ENCODE results near the gene MAP3K5.

Gene MAP3K5

GRCh38 chr6:136534268-136534667 is 258.0 kb downstream of the MAP3K5 start:
- Histone ChIP-seq H2BK120ac (ENCODE audit: low read depth, low read length) (no peak overlapping the region), H3K79me1 (replicated peaks; ENCODE audit: low read length, poor library complexity, severe bottlenecking) (no peaks in the 10 kb centered on the region), H3K4me1 (ENCODE audit: control insufficient read depth, insufficient read depth, low read depth, low read length) (no peaks in the 10 kb centered on the region), H3K4me2 (ENCODE audit: low read length, poor library complexity, severe bottlenecking) (no peak overlapping the region), H2AFZ (ENCODE audit: low read depth, low read length) (no peak overlapping the region), H3K4me3 (ENCODE audit: insufficient read depth in 1 of 2, low read depth in 1 of 2, low read length in 2 of 2) (no peak overlapping the region), H2AK5ac (ENCODE audit: low read length, severe bottlenecking) (no peak overlapping the region), H3K14ac (ENCODE audit: low read length in 2 of 2) (no peak overlapping the region), H2BK5ac (ENCODE audit: low read depth, low read length, poor library complexity, severe bottlenecking) (no peak overlapping the region), H3K9ac (ENCODE audit: low read length) (no peak overlapping the region), H3K27me3 (ENCODE audit: control insufficient read depth in 1 of 2, insufficient read depth in 1 of 2, low read length in 2 of 2) (peaks cover 0 to 4% of the 10 kb centered on the region in 2 experiments), H3K36me3 (ENCODE audit: control insufficient read depth in 1 of 2, insufficient read depth in 2 of 2, low read depth in 1 of 2, low read length in 2 of 2) (no peaks in the 10 kb centered on the region), H2BK15ac (ENCODE audit: low read depth, poor library complexity, severe bottlenecking) (no peak overlapping the region), H3K18ac (ENCODE audit: low read depth in 1 of 2, low read length in 2 of 2) (no peak overlapping the region), H3K9me3 (ENCODE audit: control insufficient read depth, low read length) (no peaks in the 10 kb centered on the region), H4K91ac (ENCODE audit: low read length) (no peak overlapping the region), H3K23ac (ENCODE audit: low read length in 2 of 2) (no peak overlapping the region), H3K27ac (ENCODE audit: low read length, poor library complexity, severe bottlenecking) (no peak overlapping the region), H4K8ac (ENCODE audit: low read length) (no peak overlapping the region), H2BK12ac (ENCODE audit: low read length in 2 of 2) (no peak overlapping the region), H3K4ac (ENCODE audit: low read depth in 1 of 2, low read length in 2 of 2) (no peak overlapping the region)
- WGBS, result 75% methylated on average over 1 of the region's 3 CpGs
- no peak for DNase-seq

DNA sequence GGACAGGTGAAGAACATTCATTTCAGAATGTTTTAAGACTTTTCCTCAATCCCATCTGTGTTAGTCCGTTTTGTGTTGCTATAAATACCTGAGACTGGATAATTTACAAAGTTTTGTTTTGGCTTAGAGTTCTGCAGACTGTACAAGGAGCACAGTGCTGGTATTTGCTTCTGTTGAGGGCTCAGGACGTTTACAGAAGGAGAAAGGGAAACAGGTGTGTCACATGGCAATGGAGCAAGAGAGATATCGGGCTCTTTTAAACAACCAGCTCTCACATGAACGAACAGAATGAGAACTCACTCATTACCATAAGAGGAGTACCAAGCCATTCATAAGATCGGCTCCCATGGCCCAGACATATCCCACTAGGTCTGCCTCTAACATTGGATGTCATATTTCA is 258.8 kb downstream of the MAP3K5 start:
- Histone ChIP-seq H2BK12ac (ENCODE audit: low read length in 2 of 2) (no peak overlapping the region), H3K27me3 (ENCODE audit: control insufficient read depth in 1 of 2, insufficient read depth in 1 of 2, low read length in 2 of 2) (peaks cover 0 to 4% of the 10 kb centered on the region in 2 experiments), H3K9me3 (ENCODE audit: control insufficient read depth, low read length) (no peaks in the 10 kb centered on the region), H3K4me2 (ENCODE audit: low read length, poor library complexity, severe bottlenecking) (no peak overlapping the region), H2BK15ac (ENCODE audit: low read depth, poor library complexity, severe bottlenecking) (no peak overlapping the region), H3K4me1 (ENCODE audit: control insufficient read depth, insufficient read depth, low read depth, low read length) (no peaks in the 10 kb centered on the region), H3K27ac (ENCODE audit: low read length, poor library complexity, severe bottlenecking) (no peak overlapping the region), H3K79me1 (replicated peaks; ENCODE audit: low read length, poor library complexity, severe bottlenecking) (no peaks in the 10 kb centered on the region), H2AFZ (ENCODE audit: low read depth, low read length) (no peak overlapping the region), H3K23ac (ENCODE audit: low read length in 2 of 2) (no peak overlapping the region), H3K4ac (ENCODE audit: low read depth in 1 of 2, low read length in 2 of 2) (no peak overlapping the region), H2AK5ac (ENCODE audit: low read length, severe bottlenecking) (no peak overlapping the region), H2BK5ac (ENCODE audit: low read depth, low read length, poor library complexity, severe bottlenecking) (no peak overlapping the region), H2BK120ac (ENCODE audit: low read depth, low read length) (no peak overlapping the region), H4K8ac (ENCODE audit: low read length) (no peak overlapping the region), H3K4me3 (ENCODE audit: insufficient read depth in 1 of 2, low read depth in 1 of 2, low read length in 2 of 2) (no peak overlapping the region), H3K18ac (ENCODE audit: low read depth in 1 of 2, low read length in 2 of 2) (no peak overlapping the region), H3K9ac (ENCODE audit: low read length) (no peak overlapping the region), H3K36me3 (ENCODE audit: control insufficient read depth in 1 of 2, insufficient read depth in 2 of 2, low read depth in 1 of 2, low read length in 2 of 2) (no peaks in the 10 kb centered on the region), H4K91ac (ENCODE audit: low read length) (no peak overlapping the region), H3K14ac (ENCODE audit: low read length in 2 of 2) (no peak overlapping the region)
- no peak for DNase-seq
- WGBS, result 74% methylated on average over 5 of the region's 5 CpGs

DNA sequence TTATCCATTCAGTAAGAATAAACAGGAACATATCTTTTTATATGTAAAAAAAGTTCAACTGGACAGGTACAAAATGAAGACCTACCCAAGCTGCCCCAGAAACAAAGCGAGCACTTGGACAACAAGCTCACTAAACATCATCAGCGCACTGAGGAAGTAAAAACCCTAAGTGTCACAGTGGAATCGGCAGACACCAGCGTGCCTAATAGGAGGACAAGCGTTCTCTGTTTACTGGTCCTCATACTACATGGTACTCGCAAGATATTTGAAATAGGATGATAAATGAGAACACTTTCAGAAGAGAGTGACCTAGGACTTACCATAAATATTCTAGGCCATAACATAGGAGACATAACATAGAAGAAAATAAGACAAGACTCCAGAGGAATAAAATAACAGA is 260.2 kb downstream of the MAP3K5 start:
- Histone ChIP-seq H4K91ac (ENCODE audit: low read length) (no peak overlapping the region), H2AK5ac (ENCODE audit: low read length, severe bottlenecking) (no peak overlapping the region), H4K8ac (ENCODE audit: low read length) (no peak overlapping the region), H3K4ac (ENCODE audit: low read depth in 1 of 2, low read length in 2 of 2) (no peak overlapping the region), H3K4me2 (ENCODE audit: low read length, poor library complexity, severe bottlenecking) (no peak overlapping the region), H3K9ac (ENCODE audit: low read length) (no peak overlapping the region), H3K27ac (ENCODE audit: low read length, poor library complexity, severe bottlenecking) (no peak overlapping the region), H3K4me1 (ENCODE audit: control insufficient read depth, insufficient read depth, low read depth, low read length) (no peaks in the 10 kb centered on the region), H3K14ac (ENCODE audit: low read length in 2 of 2) (no peak overlapping the region), H3K4me3 (ENCODE audit: insufficient read depth in 1 of 2, low read depth in 1 of 2, low read length in 2 of 2) (no peak overlapping the region), H2AFZ (ENCODE audit: low read depth, low read length) (no peak overlapping the region), H2BK5ac (ENCODE audit: low read depth, low read length, poor library complexity, severe bottlenecking) (no peak overlapping the region), H2BK120ac (ENCODE audit: low read depth, low read length) (no peak overlapping the region), H3K36me3 (ENCODE audit: control insufficient read depth in 1 of 2, insufficient read depth in 2 of 2, low read depth in 1 of 2, low read length in 2 of 2) (no peaks in the 10 kb centered on the region), H3K27me3 (ENCODE audit: control insufficient read depth in 1 of 2, insufficient read depth in 1 of 2, low read length in 2 of 2) (peaks cover 0 to 4% of the 10 kb centered on the region in 2 experiments), H3K23ac (ENCODE audit: low read length in 2 of 2) (no peak overlapping the region), H3K18ac (ENCODE audit: low read depth in 1 of 2, low read length in 2 of 2) (no peak overlapping the region), H2BK12ac (ENCODE audit: low read length in 2 of 2) (no peak overlapping the region), H3K9me3 (ENCODE audit: control insufficient read depth, low read length) (no peaks in the 10 kb centered on the region), H3K79me1 (replicated peaks; ENCODE audit: low read length, poor library complexity, severe bottlenecking) (no peaks in the 10 kb centered on the region), H2BK15ac (ENCODE audit: low read depth, poor library complexity, severe bottlenecking) (no peak overlapping the region)
- WGBS, result 94% methylated on average over 5 of the region's 6 CpGs
- no peak for DNase-seq

DNA sequence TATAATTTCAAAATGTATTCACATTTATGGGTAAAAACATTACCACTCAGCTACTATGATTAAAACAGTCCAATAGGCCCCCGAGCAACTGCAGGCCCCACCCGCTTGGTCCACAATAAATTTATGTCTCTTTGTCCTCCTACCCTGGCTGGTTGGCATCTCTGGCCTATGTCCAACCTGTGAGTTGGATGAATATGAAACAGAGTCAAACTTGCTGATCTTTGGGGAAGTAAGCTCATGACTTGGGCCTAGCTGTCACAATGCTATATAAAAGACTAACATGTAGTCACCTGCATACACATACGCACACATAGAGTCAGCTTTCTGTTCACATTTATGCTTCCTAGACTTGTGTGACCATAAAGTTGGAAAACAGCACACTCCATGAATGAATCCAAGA is 262.6 kb downstream of the MAP3K5 start:
- Histone ChIP-seq H3K4me3 (ENCODE audit: insufficient read depth in 1 of 2, low read depth in 1 of 2, low read length in 2 of 2) (no peak overlapping the region), H3K79me1 (replicated peaks; ENCODE audit: low read length, poor library complexity, severe bottlenecking) (no peaks in the 10 kb centered on the region), H3K27me3 (ENCODE audit: control insufficient read depth in 1 of 2, insufficient read depth in 1 of 2, low read length in 2 of 2) (peaks cover 2 to 4% of the 10 kb centered on the region in 2 experiments), H3K4me2 (ENCODE audit: low read length, poor library complexity, severe bottlenecking) (no peak overlapping the region), H3K36me3 (ENCODE audit: control insufficient read depth in 1 of 2, insufficient read depth in 2 of 2, low read depth in 1 of 2, low read length in 2 of 2) (no peaks in the 10 kb centered on the region), H3K27ac (ENCODE audit: low read length, poor library complexity, severe bottlenecking) (no peak overlapping the region), H3K9me3 (ENCODE audit: control insufficient read depth, low read length) (no peaks in the 10 kb centered on the region), H2BK5ac (ENCODE audit: low read depth, low read length, poor library complexity, severe bottlenecking) (no peak overlapping the region), H2AK5ac (ENCODE audit: low read length, severe bottlenecking) (no peak overlapping the region), H3K14ac (ENCODE audit: low read length in 2 of 2) (no peak overlapping the region), H3K18ac (ENCODE audit: low read depth in 1 of 2, low read length in 2 of 2) (no peak overlapping the region), H2AFZ (ENCODE audit: low read depth, low read length) (no peak overlapping the region), H3K4ac (ENCODE audit: low read depth in 1 of 2, low read length in 2 of 2) (no peak overlapping the region), H3K4me1 (ENCODE audit: control insufficient read depth, insufficient read depth, low read depth, low read length) (peaks cover 5% of the 10 kb centered on the region), H2BK120ac (ENCODE audit: low read depth, low read length) (no peak overlapping the region), H4K91ac (ENCODE audit: low read length) (no peak overlapping the region), H2BK15ac (ENCODE audit: low read depth, poor library complexity, severe bottlenecking) (no peak overlapping the region), H2BK12ac (ENCODE audit: low read length in 2 of 2) (no peak overlapping the region), H3K23ac (ENCODE audit: low read length in 2 of 2) (no peak overlapping the region), H4K8ac (ENCODE audit: low read length) (no peak overlapping the region), H3K9ac (ENCODE audit: low read length) (no peak overlapping the region)
- DNase-seq, result no peak
- over 99% methylated on average over 3 of the region's 3 CpGs for WGBS
